Ascending aorta (tissue), 2 donors: ENCODE results near the gene SEPTIN6. TPM values are rescaled to one million over a fixed set of nuclear protein-coding genes. Genes with fewer than 3 reads are reported as not detected.

Experiments used
- DNase-seq, 2 donors: peaks; one replicate each; pipeline ENCODE4 v3.0.0-alpha.2; 2019; ENCODE audit warnings: low spot score in 2 of 2
- H3K27ac ChIP-seq, 2 donors: fragments of 200-600 bp; sonication (generic); one replicate each; pipeline ENCODE4 v1.5.1; 2016 to 2017; ENCODE audit warnings: mild to moderate bottlenecking in 1 of 2
- H3K27me3 ChIP-seq: fragments of 200-600 bp; sonication (generic); one replicate; pipeline ENCODE4 v1.5.1; 2017
- H3K36me3 ChIP-seq, 2 donors: fragments of 200-600 bp; sonication (generic); one replicate each; pipeline ENCODE4 v1.5.1; 2016
- H3K4me1 ChIP-seq, 2 donors: fragments of 200-600 bp; sonication (generic); one replicate each; pipeline ENCODE4 v1.5.1; 2016 to 2017; ENCODE audit warnings: mild to moderate bottlenecking in 1 of 2
- H3K4me3 ChIP-seq, 2 donors: fragments of 200-600 bp; sonication (generic); one replicate each; pipeline ENCODE4 v1.5.1; 2016 to 2017; ENCODE audit warnings: mild to moderate bottlenecking in 1 of 2
- H3K9me3 ChIP-seq, 2 donors: fragments of 200-600 bp; sonication (generic); one replicate each; pipeline ENCODE4 v1.5.1; 2016
- CTCF ChIP-seq, 3 experiments: fragments of 200-600 bp in 2 of 3; fragments of 450-650 bp in 1 of 3; sonication (generic) in 2 of 3; IDR thresholded peaks; one replicate each; pipeline ENCODE4 v1.5.1; 2016 to 2019; ENCODE audit warnings: antibody characterized with exemption in 3 of 3, mild to moderate bottlenecking in 1 of 3, moderate library complexity in 1 of 3
- intact Hi-C: fragments of 100-400 bp; cut with DNase I; formaldehyde crosslinking; loops from one replicate; pipeline ENCODE4 v1.15.1; 2023
- total RNA-seq: library from RNA; depleted of rRNA; stranded (reverse); fragments of >200 nt; gene quantifications from one replicate; pipeline ENCODE4 v1.1.0, GENCODE V29; 2016

SEPTIN6 gene
- total RNA-seq, 1 donor from 2014 or later: 10.6 TPM

DNA sequence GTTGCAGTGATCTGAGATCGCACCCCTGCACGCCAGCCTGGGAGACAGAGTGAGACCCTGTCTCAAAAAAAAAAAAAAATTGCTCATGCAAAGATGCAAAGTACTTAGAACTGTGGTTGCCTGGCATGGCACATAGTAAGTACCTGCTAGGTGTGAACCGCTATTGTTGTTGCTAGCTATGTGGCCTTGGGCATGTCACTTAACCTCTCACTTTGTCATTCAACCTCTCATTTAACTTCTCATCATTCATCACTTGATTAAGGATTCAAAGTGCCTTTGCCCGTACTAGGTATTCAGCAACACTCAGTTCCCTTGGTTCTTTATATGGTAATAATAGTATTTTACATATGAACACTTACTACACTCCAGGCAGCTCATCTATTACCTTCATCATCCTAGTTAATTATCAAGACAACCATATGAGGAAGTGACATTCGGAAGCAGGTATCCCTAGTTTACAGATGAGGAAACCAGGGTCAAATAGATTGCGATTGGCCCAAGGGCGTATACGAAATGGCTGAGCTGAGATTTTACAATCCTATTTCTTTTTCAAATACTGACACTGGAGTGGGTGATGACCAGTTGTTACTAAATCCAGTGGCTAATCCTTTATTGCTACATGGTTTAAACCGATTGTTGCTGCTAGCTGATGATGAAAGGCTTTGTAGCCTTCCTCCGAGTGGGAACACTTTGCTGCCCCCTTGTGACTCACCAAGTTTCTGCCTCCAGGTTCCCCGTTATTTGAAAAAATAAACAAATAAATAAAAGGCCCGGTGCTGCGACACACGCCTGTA lies 36.6 kb upstream of the SEPTIN6 start:
- DNase-seq: peak in 1 of 2 donors; percentile 67
- no peak overlapping the region for H3K4me3 ChIP-seq
- peak; percentile 23 to 52 (median 30) for TF ChIP-seq CTCF (IDR thresholded peaks at IDR 0.05)
- no peaks in the 10 kb centered on the region for H3K27me3 ChIP-seq
- intact Hi-C loops: no loop called here
- no peaks in the 10 kb centered on the region for H3K9me3 ChIP-seq
- H3K27ac ChIP-seq: no peak overlapping the region
- H3K36me3 ChIP-seq: no peaks in the 10 kb centered on the region
- no peaks in the 10 kb centered on the region for H3K4me1 ChIP-seq

DNA sequence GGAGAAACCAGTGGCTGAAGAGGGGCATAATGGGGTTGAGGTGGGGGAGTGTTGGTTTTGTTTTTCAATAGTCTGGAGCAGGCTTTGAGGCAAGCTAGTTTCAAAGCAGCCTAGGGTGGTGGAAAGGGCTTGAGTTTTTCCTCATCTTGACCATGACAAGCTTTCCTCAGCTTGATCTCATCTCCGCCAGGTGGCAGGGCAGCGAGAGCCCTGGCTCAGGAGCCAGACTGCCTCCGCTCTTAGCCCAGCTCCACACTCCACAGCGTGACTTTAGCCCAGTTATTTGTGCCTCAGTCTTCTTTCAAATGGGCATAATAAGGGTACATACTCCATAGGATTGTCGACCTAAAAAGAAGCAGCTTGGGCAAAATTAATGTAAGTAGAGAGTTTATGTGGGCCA lies 35.5 kb upstream of the SEPTIN6 start:
- Histone ChIP-seq H3K4me1 (no peaks in the 10 kb centered on the region), H3K4me3 (no peak overlapping the region), H3K27me3 (no peaks in the 10 kb centered on the region), H3K27ac (no peak overlapping the region), H3K9me3 (no peaks in the 10 kb centered on the region), H3K36me3 (no peaks in the 10 kb centered on the region)
- no peak for TF ChIP-seq CTCF (IDR thresholded peaks at IDR 0.05)
- no peak for DNase-seq
- intact Hi-C loops: no loop called here

DNA sequence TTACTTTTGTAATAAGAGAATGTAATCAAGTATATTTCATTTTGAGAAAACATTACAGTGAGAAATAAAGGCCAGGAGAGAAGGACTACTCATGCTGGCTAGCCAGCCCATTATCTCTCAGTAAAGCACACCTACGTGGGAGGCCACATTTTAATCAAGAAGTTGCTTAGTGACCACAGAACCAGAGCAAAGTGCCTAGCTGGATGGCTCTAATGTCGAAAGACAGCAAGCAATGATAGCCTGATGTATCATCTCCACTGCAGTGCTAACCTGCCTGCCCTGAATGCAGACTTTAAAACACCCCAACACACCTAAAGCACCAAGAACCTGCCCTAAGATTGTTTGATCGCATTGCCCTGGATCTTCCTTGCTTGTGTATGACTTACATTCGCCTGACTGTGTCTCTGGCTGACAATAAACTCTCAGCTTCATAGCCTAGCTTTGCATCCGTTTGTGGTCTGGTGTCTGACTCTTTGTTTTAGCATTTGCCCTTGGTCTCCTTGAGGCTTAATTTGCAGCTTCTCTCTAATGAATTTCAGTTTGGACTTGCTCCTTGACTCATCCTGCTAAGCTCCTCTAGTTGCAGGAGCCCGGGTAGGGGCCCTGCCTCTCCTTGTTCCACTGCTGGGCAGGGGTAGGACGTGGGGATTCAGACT lies 34.1 kb upstream of the SEPTIN6 start:
- DNase-seq: no peak
- intact Hi-C loops: no loop called here
- no peaks in the 10 kb centered on the region for H3K36me3 ChIP-seq
- no peak overlapping the region for H3K4me3 ChIP-seq
- H3K4me1 ChIP-seq: no peaks in the 10 kb centered on the region
- H3K27ac ChIP-seq: no peak overlapping the region
- no peaks in the 10 kb centered on the region for H3K27me3 ChIP-seq
- no peaks in the 10 kb centered on the region for H3K9me3 ChIP-seq
- no peak for TF ChIP-seq CTCF (IDR thresholded peaks at IDR 0.05)

DNA sequence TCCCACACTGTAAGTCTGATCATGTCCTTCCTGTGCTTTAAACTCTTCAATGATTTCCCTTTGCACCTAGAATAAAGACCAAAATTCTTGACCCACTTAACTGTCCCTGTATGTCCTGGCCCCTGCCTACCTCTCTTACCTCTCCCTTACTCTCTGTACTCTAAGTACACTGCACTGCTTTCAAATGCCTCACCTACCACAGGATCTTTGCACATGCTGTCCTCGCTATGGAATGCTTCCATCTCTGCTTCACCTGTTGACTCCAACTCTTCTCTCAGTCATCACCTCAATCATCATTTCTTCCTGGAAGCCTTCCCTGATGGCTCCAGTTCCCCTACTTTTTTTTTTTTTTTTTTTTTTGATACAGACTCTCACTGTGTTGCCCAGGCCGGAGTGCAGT lies 29.0 kb upstream of the SEPTIN6 start:
- H3K4me3 ChIP-seq: no peak overlapping the region
- intact Hi-C loops: no loop called here
- H3K27ac ChIP-seq: no peak overlapping the region
- no peaks in the 10 kb centered on the region for H3K27me3 ChIP-seq
- no peak for DNase-seq
- no peaks in the 10 kb centered on the region for H3K4me1 ChIP-seq
- TF ChIP-seq CTCF (IDR thresholded peaks at IDR 0.05): no peak
- H3K9me3 ChIP-seq: no peaks in the 10 kb centered on the region
- no peaks in the 10 kb centered on the region for H3K36me3 ChIP-seq

- H3K4me3 ChIP-seq: no peak overlapping the region
- H3K27me3 ChIP-seq: no peaks in the 10 kb centered on the region
- no peak for TF ChIP-seq CTCF (IDR thresholded peaks at IDR 0.05)
- H3K36me3 ChIP-seq: no peaks in the 10 kb centered on the region
- no peak for DNase-seq
- H3K9me3 ChIP-seq: no peaks in the 10 kb centered on the region
- intact Hi-C loops: no loop called here
- no peak overlapping the region for H3K27ac ChIP-seq
- H3K4me1 ChIP-seq: no peaks in the 10 kb centered on the region
These were observed 28.5 kb upstream of the SEPTIN6 start for GRCh38 chrX:119721487-119721886.
